ENCODE data around the gene LCN2.

LCN2 gene

GRCh38 chr9:128143525-128144238 lies 5.6 kb upstream of the LCN2 start:
- DNase-seq (ENCODE audit: extremely low spot score), result no peak
- ChIA-PET POLR2A (no interaction called here), CTCF (no interaction called here)
- TF ChIP-seq, protein P1, sequence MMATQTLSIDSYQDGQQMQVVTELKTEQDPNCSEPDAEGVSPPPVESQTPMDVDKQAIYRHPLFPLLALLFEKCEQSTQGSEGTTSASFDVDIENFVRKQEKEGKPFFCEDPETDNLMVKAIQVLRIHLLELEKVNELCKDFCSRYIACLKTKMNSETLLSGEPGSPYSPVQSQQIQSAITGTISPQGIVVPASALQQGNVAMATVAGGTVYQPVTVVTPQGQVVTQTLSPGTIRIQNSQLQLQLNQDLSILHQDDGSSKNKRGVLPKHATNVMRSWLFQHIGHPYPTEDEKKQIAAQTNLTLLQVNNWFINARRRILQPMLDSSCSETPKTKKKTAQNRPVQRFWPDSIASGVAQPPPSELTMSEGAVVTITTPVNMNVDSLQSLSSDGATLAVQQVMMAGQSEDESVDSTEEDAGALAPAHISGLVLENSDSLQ (IDR thresholded peaks at IDR 0.05), result no peak
- TF ChIP-seq HDGF (IDR thresholded peaks at IDR 0.05; ENCODE audit: borderline replicate concordance) (no peak), TARDBP (IDR thresholded peaks at IDR 0.05) (no peak), LEF1 (IDR thresholded peaks at IDR 0.05; ENCODE audit: borderline replicate concordance) (no peak), ZNF384 (IDR thresholded peaks at IDR 0.05) (no peak), FOXA1 (IDR thresholded peaks at IDR 0.05) (no peak), FOXK2 (IDR thresholded peaks at IDR 0.05) (no peak), BHLHE40 (IDR thresholded peaks at IDR 0.05; ENCODE audit: borderline replicate concordance) (no peak), NFRKB (IDR thresholded peaks at IDR 0.05) (no peak), L3MBTL2 (conservative IDR thresholded peaks at IDR 0.05) (no peak), FOXM1 (IDR thresholded peaks at IDR 0.05; ENCODE audit: borderline replicate concordance) (no peak), SP1 (IDR thresholded peaks at IDR 0.05) (no peak), SUZ12 (IDR thresholded peaks at IDR 0.05) (no peak)

DNA sequence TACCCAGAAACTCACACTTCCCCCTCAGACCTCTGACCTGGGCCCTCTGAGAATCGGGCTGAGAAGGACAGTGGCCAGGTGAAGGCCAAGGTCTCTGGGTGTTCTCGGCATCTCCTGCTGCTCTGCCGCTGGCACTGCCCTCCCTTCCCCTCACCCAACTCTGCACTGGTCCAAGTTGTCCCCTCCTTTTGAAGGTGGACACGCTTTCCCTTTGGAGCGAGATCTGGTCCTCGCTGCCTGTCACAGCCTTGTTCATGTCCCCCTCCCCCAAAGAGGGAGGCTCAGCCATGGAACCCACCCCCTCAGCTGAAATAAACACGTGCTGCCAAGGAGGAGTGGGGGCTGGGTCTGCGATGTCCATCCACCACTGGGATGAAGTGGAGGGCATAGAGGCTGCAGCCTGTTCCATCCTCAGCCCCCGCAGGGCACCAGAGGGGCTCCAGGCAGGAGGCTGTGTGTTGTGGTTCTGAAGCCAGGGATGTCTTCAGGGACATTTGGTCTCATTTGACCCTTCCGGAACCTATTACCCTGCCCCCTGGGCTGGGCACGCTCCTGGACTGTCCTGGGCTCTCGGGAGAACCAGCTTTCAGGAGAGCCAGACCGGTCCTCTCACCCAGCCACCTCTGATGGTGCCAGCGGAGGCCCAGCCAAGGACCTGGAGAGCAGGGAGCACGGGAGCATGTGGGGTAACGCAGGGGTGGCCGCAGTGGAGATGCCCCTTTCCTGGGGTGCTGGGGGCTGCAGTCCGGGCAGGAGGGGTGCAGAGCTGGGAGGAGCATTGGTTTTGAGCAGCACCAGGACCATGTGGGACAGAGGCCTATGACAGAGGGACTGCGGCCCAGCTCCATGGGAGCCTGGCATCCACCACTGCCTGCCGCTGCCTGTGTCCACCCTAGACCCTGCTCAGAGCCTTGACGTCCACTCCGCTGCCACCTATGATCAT lies 4.7 kb upstream of the LCN2 start:
- ChIA-PET POLR2A (no interaction called here), CTCF (no interaction called here)
- no peak for DNase-seq (ENCODE audit: extremely low spot score)
- TF ChIP-seq ELF4 (IDR thresholded peaks at IDR 0.05) (no peak), FOXM1 (IDR thresholded peaks at IDR 0.05; ENCODE audit: borderline replicate concordance) (no peak), L3MBTL2 (conservative IDR thresholded peaks at IDR 0.05) (no peak)

DNA sequence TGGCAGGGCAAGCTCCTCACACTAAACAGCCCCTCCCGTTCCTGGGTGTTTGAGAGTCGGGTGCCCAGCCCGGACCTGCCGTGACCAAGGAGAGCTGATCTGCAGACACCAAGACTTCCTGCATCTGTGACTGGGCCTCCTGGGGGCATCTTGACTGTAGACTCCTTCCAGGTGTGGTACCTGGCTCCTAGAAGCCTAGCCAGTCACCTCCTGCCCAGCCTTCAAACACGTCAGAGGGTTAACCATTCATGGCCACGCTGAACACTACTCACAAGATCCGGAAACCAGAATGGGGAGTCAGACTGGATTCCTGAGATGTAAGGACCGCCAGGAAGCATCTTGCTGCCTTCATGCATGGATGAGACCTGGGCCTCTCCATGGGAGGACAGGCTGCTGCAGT lies 3.7 kb upstream of the LCN2 start:
- no peak for DNase-seq (ENCODE audit: extremely low spot score)
- no peak for TF ChIP-seq NFRKB (IDR thresholded peaks at IDR 0.05)
- TF ChIP-seq, protein P1 (IDR thresholded peaks at IDR 0.05), result no peak
- TF ChIP-seq CTBP1 (IDR thresholded peaks at IDR 0.05; ENCODE audit: borderline replicate concordance), result no peak
- no peak for TF ChIP-seq L3MBTL2 (conservative IDR thresholded peaks at IDR 0.05)
- no peak for TF ChIP-seq ELF4 (IDR thresholded peaks at IDR 0.05)
- TF ChIP-seq FOXM1 (IDR thresholded peaks at IDR 0.05; ENCODE audit: borderline replicate concordance), result no peak
- TF ChIP-seq LEF1 (IDR thresholded peaks at IDR 0.05; ENCODE audit: borderline replicate concordance), result no peak
- no peak for TF ChIP-seq FOXA1 (IDR thresholded peaks at IDR 0.05)
- no peak for TF ChIP-seq SUZ12 (IDR thresholded peaks at IDR 0.05)
- TF ChIP-seq ZNF384 (IDR thresholded peaks at IDR 0.05), result no peak
- no peak for TF ChIP-seq BHLHE40 (IDR thresholded peaks at IDR 0.05; ENCODE audit: borderline replicate concordance)
- no peak for TF ChIP-seq ARNT (IDR thresholded peaks at IDR 0.05)
- TF ChIP-seq TARDBP (IDR thresholded peaks at IDR 0.05), result no peak
- no peak for TF ChIP-seq FOXK2 (IDR thresholded peaks at IDR 0.05)
- no peak for TF ChIP-seq SP1 (IDR thresholded peaks at IDR 0.05)
- no peak for TF ChIP-seq HDGF (IDR thresholded peaks at IDR 0.05; ENCODE audit: borderline replicate concordance)
- ChIA-PET CTCF (no interaction called here), POLR2A (interaction anchor here (1.8 kb wide), 1 partner anchor 14 kb away, joined by 15 read pairs; the partner anchor contains the start of gene BBLN)

GRCh38 chr9:128145951-128146351 lies 3.3 kb upstream of the LCN2 start:
- ChIA-PET CTCF (no interaction called here), POLR2A (interaction anchor here (1.8 kb wide), 1 partner anchor 13 kb away, joined by 15 read pairs; the partner anchor contains the start of gene BBLN)
- TF ChIP-seq SUZ12 (IDR thresholded peaks at IDR 0.05), result no peak
- no peak for TF ChIP-seq BHLHE40 (IDR thresholded peaks at IDR 0.05; ENCODE audit: borderline replicate concordance)
- TF ChIP-seq, protein P1 (IDR thresholded peaks at IDR 0.05), result no peak
- TF ChIP-seq L3MBTL2 (conservative IDR thresholded peaks at IDR 0.05), result no peak
- TF ChIP-seq FOXK2 (IDR thresholded peaks at IDR 0.05), result no peak
- no peak for TF ChIP-seq HDGF (IDR thresholded peaks at IDR 0.05; ENCODE audit: borderline replicate concordance)
- no peak for TF ChIP-seq ARNT (IDR thresholded peaks at IDR 0.05)
- no peak for DNase-seq (ENCODE audit: extremely low spot score)

GRCh38 chr9:128146591-128147120 lies 2.6 kb upstream of the LCN2 start:
- no peak for DNase-seq (ENCODE audit: extremely low spot score)
- TF ChIP-seq SUZ12 (IDR thresholded peaks at IDR 0.05) (no peak), L3MBTL2 (conservative IDR thresholded peaks at IDR 0.05) (no peak), ELF4 (IDR thresholded peaks at IDR 0.05) (no peak), FOXK2 (IDR thresholded peaks at IDR 0.05) (no peak), HDGF (IDR thresholded peaks at IDR 0.05; ENCODE audit: borderline replicate concordance) (no peak), TARDBP (IDR thresholded peaks at IDR 0.05) (no peak), SP1 (IDR thresholded peaks at IDR 0.05) (no peak), LEF1 (IDR thresholded peaks at IDR 0.05; ENCODE audit: borderline replicate concordance) (no peak), CTBP1 (IDR thresholded peaks at IDR 0.05; ENCODE audit: borderline replicate concordance) (no peak), ARNT (IDR thresholded peaks at IDR 0.05) (no peak), BHLHE40 (IDR thresholded peaks at IDR 0.05; ENCODE audit: borderline replicate concordance) (no peak), NFRKB (IDR thresholded peaks at IDR 0.05) (no peak), ZNF384 (IDR thresholded peaks at IDR 0.05) (no peak), FOXA1 (IDR thresholded peaks at IDR 0.05) (no peak), FOXM1 (IDR thresholded peaks at IDR 0.05; ENCODE audit: borderline replicate concordance) (no peak)
- TF ChIP-seq, protein P1 (IDR thresholded peaks at IDR 0.05), result no peak
- ChIA-PET POLR2A (interaction anchor here (1.8 kb wide), 1 partner anchor 13 kb away, joined by 15 read pairs; the partner anchor contains the start of gene BBLN), CTCF (no interaction called here)

Measured in HEK293T (cell line).